NT2/D1 (cell line): ENCODE results near the gene SLC66A2.

Source experiments
- DNase-seq: peaks from one replicate; pipeline ENCODE4 v3.0.0-alpha.2; 2011; ENCODE audit warnings: low read depth, low spot score
- H3K27me3 ChIP-seq: 2 replicates; pipeline ENCODE4 v1.6.0; 2011; ENCODE audit warnings: mild to moderate bottlenecking; ENCODE audit not compliant: insufficient read length, insufficient read depth
- H3K36me3 ChIP-seq: 2 replicates; pipeline ENCODE4 v1.6.1; 2011; ENCODE audit warnings: mild to moderate bottlenecking, low read length, mixed read lengths; ENCODE audit not compliant: insufficient read depth, insufficient read length
- H3K4me1 ChIP-seq: 2 replicates; pipeline ENCODE4 v1.5.1; 2011; ENCODE audit not compliant: insufficient read depth, insufficient read length
- H3K4me3 ChIP-seq: 2 replicates; pipeline ENCODE4 v1.5.1; 2011; ENCODE audit warnings: low read depth; ENCODE audit not compliant: insufficient read length
- H3K9ac ChIP-seq: 2 replicates; pipeline ENCODE4 v1.6.0; 2011; ENCODE audit warnings: low read depth; ENCODE audit not compliant: insufficient read length
- H3K9me3 ChIP-seq: 2 replicates; pipeline ENCODE4 v1.5.1; 2011; ENCODE audit warnings: mild to moderate bottlenecking, low read length; ENCODE audit not compliant: insufficient read depth
- SUZ12 ChIP-seq: IDR thresholded peaks from 2 replicates; pipeline ENCODE4 v1.6.1; 2011; ENCODE audit not compliant: insufficient read length, insufficient read depth; ENCODE audit errors: extremely low read depth
- YY1 ChIP-seq: IDR thresholded peaks from 2 replicates; pipeline ENCODE4 v1.6.1; 2011; ENCODE audit not compliant: insufficient read length, insufficient read depth
- ZNF274 ChIP-seq: IDR thresholded peaks from 2 replicates; pipeline ENCODE4 v1.6.1; 2011; ENCODE audit warnings: mild to moderate bottlenecking, low read depth, low read length

SLC66A2 gene

DNA sequence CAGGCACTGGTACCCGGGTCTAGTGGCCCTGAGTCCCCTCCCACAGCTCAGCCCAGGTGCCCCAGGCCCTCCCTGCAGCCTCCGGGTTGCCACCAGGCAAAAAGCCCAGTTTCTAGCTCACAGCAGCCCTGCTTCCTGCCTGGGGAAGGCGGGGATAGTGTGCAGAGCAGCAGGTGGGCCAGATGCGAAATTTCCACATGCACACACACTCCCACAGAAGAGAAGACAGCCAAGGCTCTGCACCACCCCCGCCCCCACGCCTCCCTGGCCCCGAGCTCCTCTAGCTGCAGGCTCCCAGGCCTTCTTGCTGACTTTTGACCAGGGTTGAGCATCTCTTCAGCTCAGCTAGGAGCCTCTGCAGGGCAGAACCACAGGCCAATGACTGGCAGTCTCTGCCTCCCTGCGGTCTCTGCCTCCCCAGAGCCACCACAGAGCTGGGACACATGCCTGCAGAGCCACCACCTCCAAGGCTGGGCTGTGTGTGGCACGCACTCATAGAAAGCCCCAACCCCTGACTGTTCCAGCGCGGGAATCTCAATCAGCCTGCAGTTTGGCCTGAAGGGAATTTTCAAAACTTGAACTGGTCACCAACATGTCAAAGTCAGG, 7.2 kb downstream of the SLC66A2 start:
- no peak for DNase-seq

GRCh38 chr18:79943608-79944125, 7.8 kb downstream of the SLC66A2 start:
- H3K4me1 ChIP-seq = peaks cover 20% of the 10 kb centered on the region
- peaks cover 4% of the 10 kb centered on the region for H3K27me3 ChIP-seq
- DNase-seq = no peak
- no peak overlapping the region for H3K9ac ChIP-seq
- TF ChIP-seq SUZ12 (no peak), YY1 (no peak), ZNF274 (no peak)
- no peak overlapping the region for H3K4me3 ChIP-seq
- no peaks in the 10 kb centered on the region for H3K9me3 ChIP-seq
- H3K36me3 ChIP-seq = peaks cover 34% of the 10 kb centered on the region

More for the DNA sequence above, 7.2 kb downstream of the SLC66A2 start:
- peaks cover 39% of the 10 kb centered on the region for H3K36me3 ChIP-seq
- H3K9me3 ChIP-seq = no peaks in the 10 kb centered on the region
- H3K9ac ChIP-seq = no peak overlapping the region
- peaks cover 20% of the 10 kb centered on the region for H3K4me1 ChIP-seq
- H3K4me3 ChIP-seq = no peak overlapping the region
- TF ChIP-seq SUZ12 = no peak
- no peak for TF ChIP-seq YY1
- no peak for TF ChIP-seq ZNF274
- peaks cover 9% of the 10 kb centered on the region for H3K27me3 ChIP-seq

DNA sequence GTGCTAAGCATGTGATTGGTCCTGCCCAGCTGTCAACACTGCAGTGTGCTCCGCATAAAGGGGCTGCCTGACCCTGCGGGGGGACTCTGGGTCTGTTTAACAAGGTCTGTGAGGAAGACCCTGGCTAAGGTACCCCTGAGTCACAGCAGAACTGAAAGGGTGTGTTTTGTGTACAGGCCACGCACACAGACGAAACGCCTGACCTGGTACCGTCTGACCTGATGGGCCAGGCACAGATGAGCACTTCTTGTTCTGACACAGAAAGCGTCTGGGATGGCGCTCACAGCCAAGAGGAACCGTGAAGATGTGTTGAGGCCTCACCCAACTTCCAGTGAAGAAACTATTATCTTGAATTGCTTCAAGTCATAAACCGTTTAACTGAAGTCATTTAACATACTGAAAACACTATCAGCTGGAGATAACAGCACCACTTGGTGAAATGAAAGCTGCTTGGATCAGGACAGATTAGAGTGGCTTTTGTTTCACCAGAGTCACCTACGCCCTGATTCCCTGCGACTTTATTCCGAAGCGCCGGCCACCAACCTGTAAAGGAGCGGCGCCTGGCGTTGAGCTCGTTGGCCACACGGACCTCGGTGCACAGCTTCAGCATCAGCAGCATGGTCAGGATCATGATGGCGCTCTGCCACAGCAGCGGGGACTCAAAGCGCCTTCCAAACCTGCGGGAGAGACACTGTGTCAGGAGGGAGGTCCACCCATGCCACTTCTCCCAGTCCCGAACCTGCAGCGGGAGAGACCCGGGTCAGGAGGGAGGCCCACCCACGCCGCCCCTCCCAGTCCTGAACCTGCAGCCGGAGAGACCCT, 8.5 kb downstream of the SLC66A2 start:
- Histone ChIP-seq H3K9me3 (no peaks in the 10 kb centered on the region), H3K27me3 (no peaks in the 10 kb centered on the region), H3K4me3 (no peak overlapping the region), H3K9ac (no peak overlapping the region), H3K36me3 (peaks cover 31% of the 10 kb centered on the region), H3K4me1 (peaks cover 20% of the 10 kb centered on the region)
- TF ChIP-seq SUZ12 (no peak), YY1 (no peak), ZNF274 (no peak)
- no peak for DNase-seq

- TF ChIP-seq ZNF274 (no peak), YY1 (no peak), SUZ12 (no peak)
- H3K4me3 ChIP-seq = no peak overlapping the region
- no peak overlapping the region for H3K9ac ChIP-seq
- H3K27me3 ChIP-seq = no peaks in the 10 kb centered on the region
- no peaks in the 10 kb centered on the region for H3K9me3 ChIP-seq
- H3K36me3 ChIP-seq = peaks cover 31% of the 10 kb centered on the region
- DNase-seq = no peak
- H3K4me1 ChIP-seq = peaks cover 20% of the 10 kb centered on the region
These were observed 9.2 kb downstream of the SLC66A2 start for GRCh38 chr18:79942211-79942610.

DNA sequence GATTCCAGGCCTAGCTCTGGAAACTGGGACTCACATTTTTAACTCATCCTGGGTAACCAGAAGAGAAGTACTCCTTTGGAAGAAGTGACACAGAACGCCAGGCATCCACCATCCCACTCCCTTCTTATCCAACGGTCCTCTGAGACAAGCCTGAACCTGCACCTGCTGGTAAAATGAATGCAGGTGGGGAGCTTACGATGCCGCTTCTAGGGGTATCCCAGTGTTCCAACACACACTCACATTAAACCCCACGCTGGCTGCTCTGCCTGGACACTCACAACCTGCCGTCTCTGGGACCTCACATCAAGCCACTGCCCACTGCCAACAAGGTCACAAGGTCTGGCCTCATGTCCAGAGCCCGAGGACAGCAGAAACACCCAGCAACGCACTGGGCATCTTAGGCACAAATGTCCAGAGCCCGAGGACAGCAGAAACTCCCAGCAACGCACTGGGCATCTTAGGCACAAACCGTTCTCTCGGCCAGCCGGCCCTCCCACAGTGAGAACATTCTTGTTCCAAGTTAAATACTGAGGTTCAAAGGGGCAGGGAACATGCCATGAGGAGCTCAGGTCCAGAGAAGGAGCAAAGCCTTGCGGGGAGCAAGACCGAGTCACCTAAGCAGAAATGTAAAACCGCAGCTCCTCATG, 9.9 kb downstream of the SLC66A2 start:
- Histone ChIP-seq H3K36me3 (peaks cover 31% of the 10 kb centered on the region), H3K9ac (no peak overlapping the region), H3K9me3 (no peaks in the 10 kb centered on the region), H3K4me1 (peaks cover 20% of the 10 kb centered on the region), H3K27me3 (no peaks in the 10 kb centered on the region), H3K4me3 (no peak overlapping the region)
- no peak for DNase-seq
- TF ChIP-seq ZNF274 (no peak), SUZ12 (no peak), YY1 (no peak)

GRCh38 chr18:79940814-79941472, 10.5 kb downstream of the SLC66A2 start:
- no peak for DNase-seq
- H3K36me3 ChIP-seq = peaks cover 31% of the 10 kb centered on the region

More at GRCh38 chr18:79940814-79941472, 10.5 kb downstream of the SLC66A2 start:
- TF ChIP-seq YY1 (no peak), SUZ12 (no peak), ZNF274 (no peak)
- Histone ChIP-seq H3K27me3 (no peaks in the 10 kb centered on the region), H3K4me1 (peaks cover 20% of the 10 kb centered on the region), H3K9ac (no peak overlapping the region), H3K9me3 (no peaks in the 10 kb centered on the region), H3K4me3 (no peak overlapping the region)
